ENCODE data around the gene SH3PXD2A.

DNA sequence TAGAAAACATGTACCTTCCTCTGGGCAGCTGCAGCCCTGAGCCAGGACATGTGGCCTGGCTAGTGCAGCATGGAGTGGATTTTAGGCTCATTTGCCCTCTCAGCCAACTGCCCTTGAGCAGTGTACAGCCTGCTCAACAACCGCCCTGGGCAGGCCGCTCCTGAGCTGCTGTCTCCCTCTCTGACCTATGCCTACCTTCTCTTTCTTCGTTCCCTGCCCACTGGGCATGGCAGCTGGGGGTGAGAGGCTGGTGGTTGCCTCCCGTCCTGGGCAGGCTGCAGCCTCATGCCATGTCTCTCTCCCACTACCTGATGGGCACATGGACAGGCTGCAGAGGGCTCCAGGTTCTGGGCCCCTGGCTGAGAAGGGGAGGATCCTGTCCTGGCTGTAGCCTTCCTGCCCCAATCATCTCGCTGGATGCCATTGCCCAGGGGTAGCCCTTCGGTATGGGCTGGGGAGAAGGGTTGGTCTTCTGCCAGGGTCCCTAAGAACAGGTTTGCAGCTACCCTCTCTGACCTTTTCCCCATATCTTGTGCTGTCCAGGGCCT, 264.6 kb downstream of the SH3PXD2A start:
- no peak for TF ChIP-seq EZH2 (IDR thresholded peaks at IDR 0.05)
- TF ChIP-seq, protein P1, sequence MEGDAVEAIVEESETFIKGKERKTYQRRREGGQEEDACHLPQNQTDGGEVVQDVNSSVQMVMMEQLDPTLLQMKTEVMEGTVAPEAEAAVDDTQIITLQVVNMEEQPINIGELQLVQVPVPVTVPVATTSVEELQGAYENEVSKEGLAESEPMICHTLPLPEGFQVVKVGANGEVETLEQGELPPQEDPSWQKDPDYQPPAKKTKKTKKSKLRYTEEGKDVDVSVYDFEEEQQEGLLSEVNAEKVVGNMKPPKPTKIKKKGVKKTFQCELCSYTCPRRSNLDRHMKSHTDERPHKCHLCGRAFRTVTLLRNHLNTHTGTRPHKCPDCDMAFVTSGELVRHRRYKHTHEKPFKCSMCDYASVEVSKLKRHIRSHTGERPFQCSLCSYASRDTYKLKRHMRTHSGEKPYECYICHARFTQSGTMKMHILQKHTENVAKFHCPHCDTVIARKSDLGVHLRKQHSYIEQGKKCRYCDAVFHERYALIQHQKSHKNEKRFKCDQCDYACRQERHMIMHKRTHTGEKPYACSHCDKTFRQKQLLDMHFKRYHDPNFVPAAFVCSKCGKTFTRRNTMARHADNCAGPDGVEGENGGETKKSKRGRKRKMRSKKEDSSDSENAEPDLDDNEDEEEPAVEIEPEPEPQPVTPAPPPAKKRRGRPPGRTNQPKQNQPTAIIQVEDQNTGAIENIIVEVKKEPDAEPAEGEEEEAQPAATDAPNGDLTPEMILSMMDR (IDR thresholded peaks at IDR 0.05): no peak
- no peak for TF ChIP-seq EZH2phosphoT487 (IDR thresholded peaks at IDR 0.05)

Data from neural progenitor cell (in vitro differentiated cells).